Fibroblast of the aortic adventitia (primary cell): Measurements from ENCODE around the gene GNB5. TPM values are rescaled to one million over a fixed set of nuclear protein-coding genes. Genes with fewer than 3 reads are reported as not detected.

ENCODE experiments used
- DNase-seq: peaks from one replicate; pipeline ENCODE4 v3.0.0-alpha.2; 2010; ENCODE audit warnings: low read depth
- H3K4me3 ChIP-seq: 2 replicates; pipeline ENCODE4 v1.5.1; 2011; ENCODE audit warnings: low read depth, mild to moderate bottlenecking, control low read depth, low read length, moderate library complexity
- total RNA-seq: library from RNA; depleted of rRNA; stranded (reverse); fragments of >200 nt; gene quantifications from 2 replicates; pipeline ENCODE4 v1.2.3, GENCODE V29; 2012; ENCODE audit warnings: low replicate concordance
- TF ChIP-seq, protein P1 (sequence below): IDR thresholded peaks from 2 replicates; pipeline ENCODE4 v1.5.1; 2011; ENCODE audit warnings: mild to moderate bottlenecking, low read length, control low read depth, inconsistent platforms; ENCODE audit not compliant: insufficient read depth

GNB5 gene
- total RNA-seq, 1 donor, result 24.0 TPM

DNA sequence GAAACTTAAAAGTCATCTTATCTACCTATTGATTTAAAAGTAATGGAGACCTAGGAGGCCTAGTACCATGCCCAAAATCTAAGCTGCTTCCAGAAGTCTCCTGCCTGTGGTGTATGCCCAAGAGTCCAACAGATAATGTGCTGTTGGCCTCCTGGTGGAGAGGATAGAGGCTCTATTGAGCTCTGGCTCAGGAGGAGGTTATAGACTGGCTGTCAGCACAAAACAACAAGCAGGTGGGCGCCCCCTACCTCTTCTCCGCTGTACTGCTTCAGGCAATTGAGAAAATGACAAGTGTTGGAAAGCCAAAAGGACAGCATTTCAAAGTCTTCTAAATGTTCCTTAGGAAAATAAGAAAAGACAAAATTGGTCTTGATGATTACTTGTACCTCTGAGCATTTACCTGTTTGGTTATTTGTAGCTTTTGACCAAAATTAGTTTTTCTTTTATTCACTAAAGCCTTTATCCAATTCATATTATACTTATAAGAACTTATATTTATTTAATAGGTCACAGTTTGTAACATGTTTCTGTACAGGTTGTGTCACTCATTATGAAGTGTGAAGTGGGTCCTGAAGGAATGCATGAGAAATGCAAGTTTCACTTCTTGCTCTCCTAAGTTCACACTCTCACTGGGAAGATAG is 17.2 kb upstream of the GNB5 start:
- DNase-seq, result peak; percentile 68
- H3K4me3 ChIP-seq, result no peak overlapping the region
- TF ChIP-seq, protein P1, sequence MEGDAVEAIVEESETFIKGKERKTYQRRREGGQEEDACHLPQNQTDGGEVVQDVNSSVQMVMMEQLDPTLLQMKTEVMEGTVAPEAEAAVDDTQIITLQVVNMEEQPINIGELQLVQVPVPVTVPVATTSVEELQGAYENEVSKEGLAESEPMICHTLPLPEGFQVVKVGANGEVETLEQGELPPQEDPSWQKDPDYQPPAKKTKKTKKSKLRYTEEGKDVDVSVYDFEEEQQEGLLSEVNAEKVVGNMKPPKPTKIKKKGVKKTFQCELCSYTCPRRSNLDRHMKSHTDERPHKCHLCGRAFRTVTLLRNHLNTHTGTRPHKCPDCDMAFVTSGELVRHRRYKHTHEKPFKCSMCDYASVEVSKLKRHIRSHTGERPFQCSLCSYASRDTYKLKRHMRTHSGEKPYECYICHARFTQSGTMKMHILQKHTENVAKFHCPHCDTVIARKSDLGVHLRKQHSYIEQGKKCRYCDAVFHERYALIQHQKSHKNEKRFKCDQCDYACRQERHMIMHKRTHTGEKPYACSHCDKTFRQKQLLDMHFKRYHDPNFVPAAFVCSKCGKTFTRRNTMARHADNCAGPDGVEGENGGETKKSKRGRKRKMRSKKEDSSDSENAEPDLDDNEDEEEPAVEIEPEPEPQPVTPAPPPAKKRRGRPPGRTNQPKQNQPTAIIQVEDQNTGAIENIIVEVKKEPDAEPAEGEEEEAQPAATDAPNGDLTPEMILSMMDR, result peak; percentile 82

DNA sequence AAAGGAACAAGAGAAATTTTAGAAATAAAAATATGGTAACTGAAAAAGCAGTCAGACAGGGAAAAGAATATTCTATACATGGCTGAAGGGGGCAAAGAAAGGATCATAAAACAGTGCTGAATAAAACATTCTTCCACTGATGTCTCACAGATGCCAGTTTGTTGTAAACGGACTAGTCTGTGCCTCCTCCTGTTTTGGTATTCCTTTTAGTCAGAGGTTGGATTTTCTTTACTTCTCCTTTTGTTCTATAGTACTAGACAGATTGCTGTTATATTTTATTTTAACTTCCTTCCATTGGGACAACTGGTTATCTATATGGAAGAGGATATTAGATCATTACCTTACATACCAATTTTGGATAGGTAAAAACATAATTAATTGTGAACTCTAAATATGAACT is 16.0 kb upstream of the GNB5 start:
- DNase-seq, result no peak
- TF ChIP-seq, protein P1, result no peak

DNA sequence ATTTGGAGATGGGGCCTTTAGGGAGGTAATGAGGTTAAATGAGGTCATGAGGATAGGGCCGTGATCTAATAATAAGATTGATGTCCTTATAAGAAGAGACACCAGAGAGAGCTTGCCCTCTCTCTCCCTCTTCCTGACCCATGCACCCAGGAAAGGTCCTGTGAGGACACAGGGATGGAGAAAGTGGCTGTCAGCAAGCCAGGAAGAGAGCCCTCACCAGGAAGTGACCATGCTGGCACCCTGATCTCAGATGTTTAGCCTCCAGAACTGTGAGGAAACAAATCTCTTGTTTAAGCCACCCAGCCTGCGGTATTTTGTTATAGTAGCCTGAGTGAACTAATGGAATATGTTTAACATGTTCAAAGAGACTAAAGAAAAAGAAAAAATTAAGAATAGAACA is 15.3 kb upstream of the GNB5 start:
- DNase-seq, result no peak
- H3K4me3 ChIP-seq, result no peak overlapping the region
- TF ChIP-seq, protein P1, result no peak

More for the DNA sequence above, 16.0 kb upstream of the GNB5 start:
- no peak overlapping the region for H3K4me3 ChIP-seq

DNA sequence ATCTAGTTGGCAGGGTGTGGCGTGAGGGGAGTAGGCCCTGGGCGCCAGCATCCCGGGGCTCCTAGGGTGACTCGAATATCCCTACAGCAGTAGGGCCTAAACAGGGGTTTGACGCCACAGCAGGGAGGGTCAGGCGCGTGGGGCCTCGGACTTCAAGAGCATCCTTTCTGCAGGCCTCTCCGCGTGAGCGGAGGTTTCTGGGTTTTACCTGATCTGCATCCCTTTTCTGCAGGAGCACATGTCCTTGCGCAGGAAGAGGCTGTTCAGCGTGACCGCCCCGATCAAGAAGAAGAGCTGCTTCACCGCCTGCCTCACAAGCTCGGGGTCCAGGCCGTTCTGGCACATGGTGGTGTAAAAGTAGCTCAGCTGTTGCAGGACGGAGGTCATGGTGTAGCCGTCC is 13.5 kb upstream of the GNB5 start:
- H3K4me3 ChIP-seq, result no peak overlapping the region
- DNase-seq, result no peak
- TF ChIP-seq, protein P1, result no peak

DNA sequence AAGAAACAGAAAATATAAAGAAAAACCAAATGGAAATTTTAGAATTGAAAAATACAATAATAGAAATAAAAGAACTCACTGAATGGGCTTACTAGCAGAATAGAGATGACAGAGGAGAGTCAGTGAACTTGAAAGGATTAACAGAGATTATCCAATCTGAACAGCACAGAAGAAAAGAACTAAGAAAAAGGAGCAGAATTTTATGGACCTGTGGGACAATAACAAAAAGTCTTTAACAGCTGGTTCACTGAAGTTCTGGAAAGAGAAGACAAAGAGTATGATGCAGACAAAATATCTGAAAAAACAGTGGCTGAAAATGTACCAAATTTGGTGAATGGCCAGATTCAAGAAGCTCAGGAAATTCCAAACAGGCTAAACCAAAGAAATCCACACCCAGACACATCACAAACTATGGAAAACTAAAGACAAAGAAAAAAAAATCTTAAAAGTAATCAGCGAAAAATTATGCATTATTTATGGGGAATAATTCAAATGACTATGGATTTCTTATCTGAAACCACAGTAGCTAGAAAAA is 9.7 kb upstream of the GNB5 start:
- DNase-seq, result peak; percentile 45
- TF ChIP-seq, protein P1, result no peak

DNA sequence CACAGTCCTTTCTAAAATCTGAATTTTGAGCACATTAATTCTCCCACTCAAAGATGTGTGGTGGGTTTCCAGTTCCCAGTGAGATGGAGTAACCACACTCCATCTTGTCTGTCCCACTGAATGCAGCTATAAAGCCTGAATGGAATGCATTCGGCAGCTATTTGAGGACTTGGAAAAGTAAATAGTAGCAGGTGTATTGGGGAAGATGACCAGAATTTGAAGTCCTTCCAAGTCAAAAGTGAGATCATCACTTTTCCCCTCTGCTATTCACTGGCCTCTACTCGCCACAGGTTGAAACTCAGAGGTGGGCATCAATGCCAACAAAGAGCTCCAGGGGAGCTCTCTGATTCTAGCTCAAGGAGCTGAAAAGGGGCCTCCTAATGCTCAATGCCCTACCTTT is 8.1 kb upstream of the GNB5 start:
- TF ChIP-seq, protein P1, result no peak
- no peak overlapping the region for H3K4me3 ChIP-seq
- DNase-seq, result no peak

More for the DNA sequence above, 9.7 kb upstream of the GNB5 start:
- no peak overlapping the region for H3K4me3 ChIP-seq
